NCI-H2029 (cell line): ENCODE measurements around the gene RDX.

ENCODE experiments used
- DNase-seq: peaks from one replicate; lab custom pipeline; 2025; lab: John Stamatoyannopoulos, UW

Gene RDX

DNA sequence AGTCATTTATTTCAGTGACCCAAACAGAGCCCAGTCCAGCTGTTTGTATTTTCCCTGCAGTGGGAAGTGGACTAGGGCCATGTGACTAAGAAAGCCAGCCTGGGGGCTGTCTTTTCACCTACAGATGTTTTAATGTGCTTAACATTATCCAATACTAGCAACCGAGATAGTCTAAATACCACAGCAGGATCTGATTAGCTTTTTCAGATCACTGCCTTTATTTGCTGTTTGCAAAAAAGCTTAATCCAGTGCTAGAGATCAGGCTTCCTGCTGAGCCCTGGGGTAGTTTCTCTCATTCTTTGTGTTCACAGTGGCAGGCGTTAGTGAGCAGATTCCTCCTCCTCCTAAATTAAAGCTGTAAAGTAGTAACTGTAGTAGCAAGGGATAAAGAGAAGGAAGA, 168.3 kb downstream of the RDX start:
- DNase-seq: no peak

DNA sequence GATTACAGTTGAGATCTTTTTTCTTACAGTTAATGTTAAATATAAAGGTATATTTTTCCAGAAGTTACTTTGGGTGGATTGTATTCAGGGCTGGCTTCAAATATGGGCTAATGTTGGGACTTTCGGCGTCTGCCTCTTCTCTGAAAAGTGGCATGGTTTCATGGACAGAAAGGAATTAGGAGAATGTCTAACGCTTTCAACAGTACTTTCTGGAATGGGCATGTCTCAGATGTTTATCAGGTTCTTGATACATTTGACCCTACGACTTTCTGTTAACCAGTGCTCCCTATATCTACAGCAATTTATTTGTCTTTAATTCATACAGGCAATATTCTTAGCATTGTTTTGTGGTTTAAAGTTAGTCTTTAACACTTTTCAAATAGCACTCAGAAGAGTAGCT, 169.5 kb downstream of the RDX start:
- no peak for DNase-seq

DNA sequence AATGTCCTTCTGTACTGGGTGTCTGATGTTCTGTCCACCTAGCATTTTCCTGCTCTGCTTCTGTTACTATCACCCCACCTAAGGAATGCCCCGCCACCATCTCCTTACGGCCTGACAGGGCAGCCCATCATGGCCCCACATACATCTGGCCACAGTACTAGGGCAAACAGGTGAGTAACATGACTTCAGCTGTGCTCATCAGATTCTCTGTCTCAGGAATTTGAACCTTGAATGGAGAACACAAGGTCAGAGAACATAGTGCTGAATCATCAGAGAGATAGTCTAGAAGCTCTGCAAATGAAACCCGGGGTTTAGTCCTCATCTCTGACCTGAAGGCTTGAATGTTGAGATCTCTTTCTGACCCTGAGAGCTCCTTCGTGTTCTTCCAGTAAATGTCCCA, 170.8 kb downstream of the RDX start:
- DNase-seq: no peak
